NK-92 (cell line): ENCODE results near the gene NOX5.
"Not testable (repeated sequence)": the region's sequence is repeated elsewhere in the genome, so short reads cannot be mapped to it uniquely, and the experiment has no call there.

Experiments used
- DNase-seq: peaks from one replicate; lab custom pipeline; 2025; ENCODE audit not compliant: unreplicated experiment; lab: John Stamatoyannopoulos, UW

NOX5 gene

DNA sequence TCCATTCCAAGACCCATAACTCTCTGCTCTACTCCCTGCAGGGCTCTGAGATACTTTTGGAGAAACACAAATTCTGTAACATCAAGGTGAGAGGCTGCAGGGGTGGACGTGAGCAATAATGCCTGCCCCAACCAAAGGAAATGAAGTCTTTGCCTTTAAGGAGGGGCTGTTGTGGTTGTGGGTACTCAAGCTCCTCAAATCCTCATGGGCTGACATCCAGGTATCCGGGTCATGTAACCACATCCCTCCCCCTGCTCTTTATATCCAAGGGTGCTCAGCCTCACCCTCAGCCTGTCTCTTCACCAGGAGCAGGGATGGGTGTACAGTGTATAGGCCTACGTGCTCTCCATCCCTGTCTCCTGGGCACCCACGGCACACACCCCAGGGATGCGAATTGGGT is 32.3 kb downstream of the NOX5 start:
- DNase-seq: no peak

DNA sequence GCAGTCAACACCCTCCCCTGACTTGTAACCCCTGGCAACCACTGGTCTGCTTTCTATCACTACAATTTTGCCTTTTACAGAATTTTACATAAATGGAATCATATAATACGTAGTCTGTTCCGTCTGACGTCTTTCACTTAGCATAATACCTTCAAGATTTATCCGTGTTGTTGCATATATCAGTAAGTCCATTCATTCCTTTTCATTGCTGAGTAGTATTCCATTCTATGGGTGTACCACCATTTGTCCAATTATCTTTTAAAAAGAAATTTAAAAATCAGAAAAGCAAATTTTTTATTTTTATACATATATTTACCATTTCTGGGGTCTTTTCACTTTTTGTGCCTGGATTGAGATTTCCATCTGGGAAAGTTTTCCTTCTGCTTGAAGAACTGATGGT is 35.5 kb downstream of the NOX5 start:
- no peak for DNase-seq

DNA sequence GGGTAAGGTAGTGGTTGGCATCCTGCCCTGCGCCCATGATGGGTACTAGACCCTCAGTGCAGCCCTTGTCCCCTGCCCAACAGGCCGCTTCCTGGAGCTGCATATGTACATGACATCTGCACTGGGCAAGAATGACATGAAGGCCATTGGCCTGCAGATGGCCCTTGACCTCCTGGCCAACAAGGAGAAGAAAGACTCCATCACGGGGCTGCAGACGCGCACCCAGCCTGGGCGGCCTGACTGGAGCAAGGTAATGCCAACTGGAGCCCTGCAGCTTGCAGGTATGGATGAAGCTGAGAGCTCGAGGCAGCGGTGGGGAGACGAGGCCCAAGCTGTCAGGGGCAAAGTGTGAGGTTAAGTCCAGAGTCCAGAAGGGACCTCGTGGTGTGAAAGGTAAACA is 40.8 kb downstream of the NOX5 start:
- no peak for DNase-seq

DNA sequence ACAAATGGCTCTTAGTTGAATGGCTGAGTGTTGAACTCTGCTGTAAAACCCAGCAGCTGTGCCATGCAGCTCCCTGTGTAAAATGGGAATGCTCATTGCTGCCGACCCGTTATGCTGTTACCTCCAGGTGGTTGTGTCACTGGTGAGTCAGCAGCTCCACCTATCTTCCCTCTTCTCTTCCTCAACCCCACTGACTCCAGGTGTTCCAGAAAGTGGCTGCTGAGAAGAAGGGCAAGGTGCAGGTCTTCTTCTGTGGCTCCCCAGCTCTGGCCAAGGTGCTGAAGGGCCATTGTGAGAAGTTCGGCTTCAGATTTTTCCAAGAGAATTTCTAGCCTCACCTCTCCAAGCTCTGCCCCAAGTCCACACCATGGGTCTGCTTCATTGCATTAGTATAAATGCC is 41.9 kb downstream of the NOX5 start:
- DNase-seq: no peak

DNA sequence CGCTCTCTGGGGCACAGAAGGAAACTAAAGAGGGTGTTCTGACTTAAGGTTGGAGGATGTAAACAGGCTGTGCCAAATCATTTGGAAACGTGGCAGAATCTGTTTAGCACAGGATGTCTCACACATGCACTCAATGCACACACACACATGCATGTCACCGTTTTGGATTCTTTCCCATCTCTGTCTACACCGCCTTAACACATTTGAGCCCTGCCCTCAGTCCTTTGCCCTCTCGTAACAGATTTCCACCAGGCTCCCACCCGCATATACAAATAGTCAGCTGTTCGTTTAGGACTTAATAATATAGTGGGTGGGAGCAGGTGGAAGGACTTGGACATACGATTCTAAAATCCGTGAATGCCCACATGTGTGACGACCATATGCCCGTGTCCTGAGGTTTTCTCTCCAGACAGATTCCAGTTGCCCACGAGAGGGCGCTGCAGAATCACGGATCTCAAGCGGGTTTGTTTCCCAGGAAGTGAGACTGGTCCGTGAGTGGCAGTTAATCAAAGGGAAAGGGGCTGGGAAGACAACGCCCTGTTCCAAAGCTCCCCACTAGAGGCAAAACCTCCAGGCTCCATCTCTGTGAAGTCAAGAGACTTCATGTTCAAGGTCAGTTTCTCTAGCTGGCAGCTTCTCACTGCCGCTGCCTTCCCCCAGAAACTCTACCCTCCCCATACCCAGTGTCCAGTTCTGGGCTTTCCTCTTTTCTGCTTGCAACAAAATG is 44.5 kb downstream of the NOX5 start:
- no peak for DNase-seq

DNA sequence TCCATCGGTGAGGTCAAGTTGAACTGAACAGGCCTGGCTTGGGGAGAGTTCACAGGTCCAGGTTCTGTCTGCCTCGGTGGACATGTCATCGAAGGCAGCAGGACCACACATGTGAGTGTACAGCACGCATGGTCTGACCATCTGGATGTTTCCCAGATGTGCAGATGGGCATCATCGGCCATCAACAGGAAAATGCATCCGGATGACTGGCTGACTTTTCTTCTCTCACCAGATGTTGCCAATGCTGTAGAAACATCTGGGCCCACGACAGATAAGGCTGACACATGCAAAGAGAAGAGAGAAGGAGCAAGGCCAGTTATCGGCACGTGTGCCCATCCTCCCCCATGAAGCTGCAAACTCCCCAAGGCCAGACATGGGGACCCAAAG is 45.1 kb downstream of the NOX5 start:
- DNase-seq: no peak

DNA sequence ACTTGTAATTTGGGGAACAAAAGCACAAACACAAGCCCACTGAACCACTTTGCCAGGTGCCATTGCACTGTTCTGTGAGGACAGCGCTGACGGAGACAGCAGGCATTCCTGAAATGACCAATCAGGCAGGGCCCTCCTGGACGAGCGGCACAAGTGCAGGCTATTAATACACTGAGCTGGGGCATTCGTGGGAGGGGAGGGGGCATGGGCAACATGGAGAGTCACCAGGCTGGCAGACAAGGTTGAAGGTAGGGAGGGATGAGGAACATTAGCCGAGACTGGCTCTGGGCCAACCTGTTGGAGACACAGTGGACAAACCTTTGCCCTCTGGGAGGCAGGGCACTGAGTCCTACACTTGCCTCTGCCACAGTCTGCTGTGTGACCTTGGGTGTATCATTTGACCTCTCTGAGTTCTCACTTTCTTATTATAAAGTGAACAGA is 45.6 kb downstream of the NOX5 start:
- no peak for DNase-seq

DNA sequence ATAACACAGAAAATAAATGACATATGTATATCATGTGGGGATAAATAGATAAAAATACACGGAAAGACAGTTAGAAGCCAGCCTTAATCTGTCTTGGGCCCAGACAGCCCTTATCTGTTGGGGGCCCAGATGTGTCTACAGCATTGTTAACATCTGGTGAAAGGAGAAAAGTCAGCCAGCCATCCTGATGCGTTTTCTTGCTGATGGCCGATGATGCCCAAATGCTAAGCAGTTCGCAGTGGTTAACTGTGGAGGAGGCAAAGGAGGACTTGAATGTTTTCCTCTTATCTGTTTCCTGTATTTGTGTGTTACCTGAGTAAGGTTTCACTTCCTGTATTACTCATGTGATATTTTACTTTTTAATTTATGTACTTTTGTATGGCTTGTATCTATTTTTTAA is 46.2 kb downstream of the NOX5 start:
- no peak for DNase-seq

DNA sequence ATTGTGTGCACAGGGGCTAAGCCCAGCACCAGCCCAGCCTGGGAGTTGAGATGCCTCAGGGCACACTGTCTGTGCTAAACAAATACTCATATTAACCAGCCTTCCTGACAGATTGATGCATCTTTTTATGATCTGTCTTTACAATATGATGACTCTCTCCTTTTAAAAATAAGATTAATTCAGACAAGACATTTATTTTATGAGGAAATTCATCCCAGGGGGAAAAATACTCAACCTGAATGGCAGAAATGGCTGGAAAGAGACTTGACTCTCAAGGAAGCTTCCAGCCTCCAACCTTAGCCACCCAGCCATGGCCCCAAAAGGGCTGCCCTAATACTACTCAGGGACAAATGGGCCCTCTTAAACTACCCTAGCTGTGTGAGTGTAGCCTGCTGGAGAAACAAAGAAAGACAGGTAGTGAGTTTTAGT is 46.9 kb downstream of the NOX5 start:
- DNase-seq: no peak

DNA sequence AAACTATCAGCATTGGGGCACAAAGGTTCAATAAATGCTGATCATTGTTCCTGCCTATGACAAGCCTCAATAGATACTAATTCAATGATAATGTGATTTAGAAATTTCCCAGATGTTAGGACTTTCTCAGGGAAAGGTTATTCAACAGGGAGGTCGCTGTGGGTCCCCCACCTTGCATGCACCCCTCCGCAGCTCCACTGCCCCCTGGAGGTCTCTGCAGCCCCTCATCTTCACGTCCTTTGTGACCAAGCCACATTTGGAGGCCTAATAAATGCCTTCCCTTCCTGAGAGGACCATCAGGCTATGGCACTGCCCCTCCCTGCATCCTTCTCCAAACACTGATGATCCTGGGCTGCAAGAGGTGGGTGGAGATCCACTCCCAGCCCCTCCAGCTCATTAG is 50.2 kb downstream of the NOX5 start:
- DNase-seq: no peak

DNA sequence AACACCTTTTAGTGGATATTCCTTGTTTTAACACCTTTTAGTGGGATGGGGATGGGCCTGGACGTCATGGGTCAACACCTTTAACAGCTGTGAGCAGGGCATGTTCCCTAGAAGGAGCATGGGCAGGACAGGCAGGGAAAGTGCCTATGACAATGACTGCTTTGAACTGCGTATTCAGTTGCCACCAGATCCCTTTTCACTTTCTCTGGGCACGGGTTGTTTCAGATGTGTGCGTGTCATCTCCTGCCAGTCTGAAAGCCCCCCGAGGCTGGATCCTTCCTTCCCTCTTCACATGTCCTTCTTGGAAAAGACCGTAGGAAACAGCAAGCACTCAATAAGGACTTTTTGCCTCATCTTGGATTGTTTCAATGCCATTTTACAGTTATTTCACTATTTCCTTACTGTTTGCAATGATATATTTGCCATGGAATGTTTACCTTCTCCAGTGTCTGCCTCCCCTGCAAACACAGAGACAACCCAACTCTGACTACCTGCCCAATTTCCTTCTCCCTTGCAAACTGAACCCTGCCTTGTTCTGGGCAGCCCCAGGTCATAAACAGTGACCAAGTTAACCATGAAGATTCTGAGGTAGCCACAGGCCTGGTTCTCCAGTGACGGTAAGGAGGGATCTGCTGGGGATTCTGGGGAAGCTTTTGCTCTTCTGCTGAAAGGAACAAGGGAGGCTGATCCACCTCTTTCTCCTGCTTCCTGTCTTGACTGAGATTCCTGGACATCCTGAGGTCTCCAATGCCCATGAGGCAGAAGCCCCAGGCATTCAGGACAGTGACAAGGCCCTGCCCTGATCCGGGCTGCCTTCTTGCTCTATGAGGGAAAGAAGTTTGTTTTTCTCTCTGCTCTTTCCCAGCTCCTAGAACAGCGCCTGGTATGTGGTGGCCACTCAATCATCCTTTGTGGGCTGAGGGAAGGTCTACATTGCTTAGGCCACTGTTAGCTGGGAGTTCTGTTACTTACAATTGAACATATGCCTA is 51.8 kb downstream of the NOX5 start:
- no peak for DNase-seq

DNA sequence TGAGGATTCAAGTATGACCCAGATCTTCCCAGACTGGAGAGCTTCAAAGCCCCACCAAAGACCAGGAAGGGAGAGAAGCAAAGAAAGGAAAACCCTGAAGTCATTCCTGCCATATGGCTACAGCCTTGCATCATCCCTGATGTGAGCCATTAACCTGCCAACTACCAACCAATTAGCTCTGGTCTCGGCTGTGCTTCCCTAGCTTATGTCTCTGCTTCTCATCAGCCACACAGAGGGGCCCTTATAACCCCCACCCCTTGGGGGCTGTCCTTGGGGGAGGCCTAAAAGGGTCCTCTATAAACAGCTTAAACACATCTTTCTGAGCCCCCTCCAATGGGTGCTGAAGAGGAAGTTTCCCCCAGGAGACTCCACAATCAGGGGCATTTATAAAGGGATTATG is 52.8 kb downstream of the NOX5 start:
- no peak for DNase-seq

DNA sequence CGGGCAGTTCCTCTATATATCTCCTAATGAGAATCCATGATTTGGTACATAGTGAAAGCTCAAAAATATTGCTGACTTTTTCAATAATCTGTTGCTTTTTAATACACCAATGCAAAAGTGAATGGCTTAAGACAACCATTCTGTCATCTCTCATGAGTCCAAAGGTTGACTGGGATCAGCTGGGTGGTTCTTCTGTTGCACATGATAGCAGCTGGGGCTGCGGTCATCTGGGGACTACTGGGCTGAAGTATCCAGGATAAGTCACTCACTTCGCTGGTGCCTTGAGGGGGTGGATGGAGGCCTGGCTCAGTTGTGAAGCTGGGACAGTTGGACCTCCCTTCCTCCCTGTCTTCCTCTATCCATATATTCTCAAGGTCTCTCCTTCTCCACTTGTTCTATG is 53.7 kb downstream of the NOX5 start:
- DNase-seq: no peak

DNA sequence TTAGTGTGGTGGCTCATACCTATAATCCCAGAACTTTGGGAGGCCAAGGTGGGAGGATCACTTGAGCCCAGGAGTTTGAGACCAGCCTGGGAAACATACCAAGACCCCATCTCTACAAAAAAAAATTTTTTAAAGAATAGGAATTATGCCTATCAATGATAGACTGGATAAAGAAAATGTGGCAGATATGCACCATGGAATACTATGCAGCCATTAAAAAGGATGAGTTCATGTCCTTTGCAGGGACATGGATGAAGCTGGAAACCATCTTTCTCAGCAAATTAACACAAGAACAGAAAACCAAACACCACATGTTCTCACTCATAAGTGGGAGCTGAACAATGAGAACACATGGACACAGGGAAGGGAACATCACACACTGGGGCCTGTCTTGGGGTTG is 54.8 kb downstream of the NOX5 start:
- not testable (repeated sequence) for DNase-seq

DNA sequence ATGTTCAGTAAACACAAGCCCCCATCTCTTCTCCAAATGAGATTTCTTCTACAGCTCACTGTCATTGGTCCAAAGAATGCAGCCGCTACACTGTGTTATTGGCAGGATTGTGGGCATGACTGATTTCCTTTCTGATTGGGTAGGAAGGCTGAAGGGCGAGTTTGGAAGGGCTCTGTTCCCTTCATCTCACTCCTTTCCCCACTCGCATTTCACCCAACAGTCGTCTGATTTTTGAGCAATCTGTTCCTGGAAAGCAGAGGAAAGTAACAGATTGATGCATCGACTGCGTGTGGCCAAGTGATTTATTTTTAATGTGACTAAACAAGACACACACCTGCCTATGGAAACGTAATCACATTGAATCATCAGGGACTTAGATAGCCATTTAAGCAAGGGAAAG is 55.5 kb downstream of the NOX5 start:
- no peak for DNase-seq

DNA sequence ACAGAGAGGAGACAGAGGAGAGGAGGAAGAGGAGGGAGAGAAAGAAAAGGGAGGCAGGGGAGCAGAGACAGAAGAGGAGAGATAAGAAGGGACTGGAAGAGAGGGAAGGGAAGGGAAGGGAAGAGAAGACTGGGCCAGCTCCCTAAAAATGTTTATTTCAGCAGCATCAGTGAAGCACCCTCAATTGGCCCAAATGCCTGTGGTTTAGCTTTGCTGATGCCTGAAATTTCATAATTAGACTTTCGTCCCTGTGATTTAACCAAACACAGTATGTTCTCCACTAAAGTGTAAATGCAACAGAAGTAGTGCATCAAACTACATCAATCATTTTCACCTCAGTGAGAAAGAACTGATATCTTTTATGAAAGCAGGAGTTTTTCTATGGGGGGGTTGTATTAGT is 55.9 kb downstream of the NOX5 start:
- no peak for DNase-seq

DNA sequence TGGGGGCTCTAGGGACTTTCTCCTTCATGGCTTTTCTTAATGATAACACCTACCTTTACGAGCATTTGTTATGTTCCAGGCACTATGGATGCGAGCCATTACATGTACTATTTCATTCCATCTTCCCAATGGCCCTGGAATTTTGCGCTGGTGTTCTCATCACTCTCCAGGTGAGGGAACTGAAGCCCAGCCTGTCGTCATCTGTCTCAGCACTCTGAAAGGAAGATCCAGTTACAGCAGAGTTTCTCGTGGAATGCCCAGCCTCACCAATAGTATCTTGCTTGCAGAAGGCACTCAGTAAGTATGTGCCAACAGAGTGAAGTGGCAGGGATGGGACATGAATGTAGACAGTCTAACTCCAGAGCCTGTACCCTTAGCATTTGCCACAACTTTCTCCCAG is 56.8 kb downstream of the NOX5 start:
- DNase-seq: no peak

DNA sequence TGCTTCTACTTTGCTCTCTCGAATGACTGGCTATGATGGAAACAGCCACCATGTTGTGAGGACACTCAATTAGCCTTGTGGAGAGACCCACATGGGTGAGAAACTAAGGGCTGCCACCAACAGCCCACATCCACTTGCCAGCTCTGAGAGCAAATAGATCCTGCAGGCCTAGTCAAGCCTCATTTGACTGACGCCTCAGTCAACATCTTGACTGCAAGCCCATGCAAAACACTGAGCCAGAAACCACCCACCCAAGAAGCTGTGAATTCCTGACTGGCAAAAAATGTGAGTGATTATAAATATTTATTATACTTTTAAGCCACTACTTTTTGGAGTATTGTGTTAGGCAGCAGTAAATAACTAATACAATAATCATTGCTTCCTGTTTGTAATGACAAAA is 58.4 kb downstream of the NOX5 start:
- DNase-seq: no peak

DNA sequence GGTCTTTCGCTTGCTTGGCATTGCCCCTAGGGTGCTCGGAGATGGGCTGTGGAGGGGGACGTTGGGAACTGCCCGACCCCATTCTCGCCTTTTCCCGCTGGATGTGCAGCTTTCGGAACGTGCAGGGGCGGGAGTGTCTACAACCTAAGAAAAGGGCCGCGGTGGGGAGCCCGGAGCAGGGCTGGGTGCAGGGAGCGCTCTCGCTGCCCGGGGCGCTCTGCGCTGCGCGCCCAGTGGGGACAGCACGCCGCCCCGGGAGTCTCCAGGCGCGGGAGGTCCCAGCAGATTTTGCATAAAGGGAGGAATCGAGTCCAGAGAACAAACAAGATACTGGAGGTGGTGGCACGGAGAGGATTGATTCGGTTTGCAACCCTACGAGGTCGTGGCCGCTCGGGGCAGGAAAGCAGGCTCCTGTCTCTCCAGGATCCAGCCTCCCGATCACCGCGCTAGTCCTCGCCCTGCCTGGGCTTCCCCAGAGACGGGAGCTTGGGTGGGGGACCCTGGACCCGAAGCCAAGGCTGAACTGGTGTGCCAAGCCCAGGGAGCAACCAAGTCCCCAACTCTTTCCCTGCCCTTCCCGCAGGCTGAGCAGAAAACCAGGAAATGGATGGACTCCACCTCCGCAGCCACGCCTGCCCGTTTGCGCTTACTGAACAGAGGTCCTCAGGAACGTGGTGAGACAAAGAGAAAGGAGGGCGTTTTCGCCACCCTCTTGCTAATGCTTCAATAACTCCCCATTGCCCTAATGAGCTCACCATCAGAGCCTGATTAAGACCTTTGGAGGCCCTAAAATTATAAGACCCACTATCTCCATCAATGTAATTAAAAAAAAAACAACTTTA is 59.7 kb downstream of the NOX5 start:
- DNase-seq: no peak

DNA sequence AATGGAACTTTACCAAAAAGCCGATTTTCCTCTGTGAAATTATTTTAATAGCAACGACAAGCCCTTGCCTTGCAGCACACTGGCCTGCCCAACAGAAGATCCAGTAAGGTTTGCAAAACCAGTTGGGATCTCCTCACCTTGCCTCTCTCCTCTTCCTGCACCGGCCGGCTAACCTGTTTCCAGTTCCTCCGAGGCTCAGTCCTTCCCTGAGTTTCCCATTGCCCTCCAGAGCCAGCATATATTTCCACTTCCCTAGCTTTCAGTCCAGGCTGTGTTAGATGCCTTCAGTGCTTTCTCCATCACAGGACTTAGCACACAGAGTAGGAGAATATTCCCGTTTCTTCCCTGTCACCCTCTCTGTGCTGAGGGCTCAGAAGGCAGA is 60.3 kb downstream of the NOX5 start:
- no peak for DNase-seq

DNA sequence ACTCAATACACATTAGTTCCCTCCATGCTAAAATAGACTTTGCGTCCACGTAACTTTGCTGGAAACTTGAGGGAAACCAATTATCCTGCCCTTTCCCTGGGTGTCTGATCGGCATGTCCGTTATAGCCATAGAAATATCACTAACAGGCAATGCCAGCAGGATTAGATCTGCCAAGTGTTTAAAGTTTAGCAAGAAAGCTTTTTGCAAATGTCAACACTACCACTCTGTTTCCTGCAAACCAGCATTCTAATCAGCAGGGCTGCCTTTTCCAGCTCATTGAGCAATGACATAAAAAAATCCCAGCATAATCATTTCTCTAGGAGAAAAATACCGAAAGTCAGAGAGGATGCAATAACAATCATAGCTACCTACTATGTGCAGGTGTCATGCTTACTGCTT is 60.9 kb downstream of the NOX5 start:
- no peak for DNase-seq
